ENCODE data around the gene FBL.

GRCh38 chr19:39807846-39808364 is 38.3 kb downstream of the FBL start:
- TF ChIP-seq CTCF (IDR thresholded peaks at IDR 0.05; ENCODE audit: insufficient read depth, low read length, poor library complexity, severe bottlenecking) = no peak
- no peak for TF ChIP-seq EZH2phosphoT487 (conservative IDR thresholded peaks at IDR 0.05; ENCODE audit: low read length)

Data from SU-DHL-6 (cell line).